GM12878 (cell line): Measurements from ENCODE around the gene DUSP16. TPM values are rescaled to one million over a fixed set of nuclear protein-coding genes. Genes with fewer than 3 reads are reported as not detected.

Experiments
- ATAC-seq: fragments of 200-7000 bp; cut with Tn5 transposase; 3 replicates; pipeline ENCODE4 v1.9.1; 2020; ENCODE audit warnings: mild to moderate bottlenecking, moderate library complexity
- BruUV-seq: library from RNA; stranded (reverse); fragments of 400-500 nt; replicated peaks from 2 replicates; lab custom pipeline; 2021; lab: Mats Ljungman, UMichigan
- CTCF ChIA-PET: fragments of 300-600 bp; sonication (Branson Sonifier 250); formaldehyde crosslinking; extraction: SDS; loops from one replicate; lab custom pipeline; 2021; ENCODE audit warnings: inconsistent platforms; lab: Yijun Ruan, JAX
- POLR2A ChIA-PET: fragments of 350-600 bp; formaldehyde crosslinking; extraction: SDS; loops from one replicate; lab custom pipeline; 2021; ENCODE audit warnings: inconsistent platforms; lab: Charles Lee
- RAD21 ChIA-PET: fragments of 300-600 bp; sonication (Branson Sonifier 250); formaldehyde crosslinking; loops from one replicate; lab custom pipeline; 2023; ENCODE audit warnings: antibody characterized with exemption; ENCODE audit not compliant: unreplicated experiment; lab: Charles Lee
- SMC1A ChIA-PET: fragments of 300-600 bp; sonication (Branson Sonifier 250); formaldehyde crosslinking; loops from one replicate; lab custom pipeline; 2023; ENCODE audit not compliant: unreplicated experiment, uncharacterized antibody; lab: Charles Lee
- DNase-seq: peaks from one replicate; pipeline ENCODE4 v3.0.0-alpha.2; 2011; ENCODE audit warnings: low read depth, low spot score
- FAIRE-seq: peaks from 3 replicates; lab custom pipeline; 2011; peaks lifted over from hg19 to GRCh38; lab: Jason Lieb, UNC
- H2AFZ ChIP-seq: 2 replicates; pipeline ENCODE4 v1.6.0; 2011; ENCODE audit warnings: low read depth, low read length, control low read depth; ENCODE audit not compliant: control insufficient read depth
- H3K27ac ChIP-seq: 2 replicates; pipeline ENCODE4 v1.5.1; 2011; ENCODE audit warnings: control low read depth; ENCODE audit not compliant: control insufficient read depth, insufficient read depth
- H3K27me3 ChIP-seq, 2 experiments: replicated peaks in 1 of 2; 2 replicates each; pipeline versions ENCODE4 v1.6.0 to v1.6.1; 2011; ENCODE audit warnings: low read length in 1 of 2; ENCODE audit not compliant: control insufficient read depth in 2 of 2, insufficient read depth in 2 of 2
- H3K36me3 ChIP-seq, 2 experiments: 2 replicates each; pipeline ENCODE4 v1.5.1; 2011; ENCODE audit warnings: low read length in 1 of 2; ENCODE audit not compliant: control insufficient read depth in 2 of 2, insufficient read depth in 2 of 2
- H3K4me1 ChIP-seq: 2 replicates; pipeline ENCODE4 v1.6.1; 2011; ENCODE audit warnings: mild to moderate bottlenecking, low read length, moderate library complexity, mixed read lengths; ENCODE audit not compliant: control insufficient read depth, insufficient read depth
- H3K4me2 ChIP-seq: 2 replicates; pipeline ENCODE4 v1.6.0; 2011; ENCODE audit warnings: control low read depth; ENCODE audit not compliant: control insufficient read depth, insufficient read depth
- H3K4me3 ChIP-seq: fragments of 200-600 bp; sonication (generic); 2 replicates; pipeline ENCODE4 v1.5.1; 2016
- H3K79me2 ChIP-seq: 2 replicates; pipeline ENCODE4 v1.6.0; 2011; ENCODE audit warnings: low read length; ENCODE audit not compliant: control insufficient read depth, insufficient read depth
- H3K9ac ChIP-seq: 2 replicates; pipeline ENCODE4 v1.8.0; 2011; ENCODE audit warnings: low read length, control low read depth, mixed read lengths; ENCODE audit not compliant: control insufficient read depth, insufficient read depth
- H3K9me3 ChIP-seq: replicated peaks from 3 replicates; pipeline ENCODE4 v1.5.1; 2011; ENCODE audit warnings: mild to moderate bottlenecking, low read length; ENCODE audit not compliant: control insufficient read depth, insufficient read depth
- H4K20me1 ChIP-seq: 2 replicates; pipeline ENCODE4 v1.6.0; 2011; ENCODE audit not compliant: control insufficient read depth, insufficient read depth
- ASH2L ChIP-seq: fragments of 300-600, 200-600 bp; sonication (generic); IDR thresholded peaks from 2 replicates; pipeline ENCODE4 v1.6.1; 2017; ENCODE audit warnings: low read depth, mild to moderate bottlenecking, borderline replicate concordance
- CREM ChIP-seq: IDR thresholded peaks from 2 replicates; pipeline ENCODE4 v1.6.1; 2014; ENCODE audit warnings: antibody characterized with exemption, low read depth
- MAX ChIP-seq: IDR thresholded peaks from 2 replicates; pipeline ENCODE4 v1.6.1; 2012; ENCODE audit warnings: low read depth, low read length, improper control_type of control experiment
- NFYA ChIP-seq: IDR thresholded peaks from 2 replicates; pipeline ENCODE4 v1.6.1; 2011; ENCODE audit warnings: low read depth, mild to moderate bottlenecking, low read length, improper control_type of control experiment, borderline replicate concordance
- RAD21 ChIP-seq: IDR thresholded peaks from 2 replicates; pipeline ENCODE4 v1.6.1; 2011; ENCODE audit warnings: mild to moderate bottlenecking, low read depth, low read length, moderate library complexity; ENCODE audit not compliant: insufficient read depth
- RELA ChIP-seq: fragments of 450-650 bp; IDR thresholded peaks from 2 replicates; pipeline ENCODE4 v1.8.0; 2014; ENCODE audit warnings: borderline replicate concordance; ENCODE audit not compliant: partially characterized antibody
- REST ChIP-seq: IDR thresholded peaks from 2 replicates; pipeline ENCODE4 v1.6.1; 2012; ENCODE audit warnings: mild to moderate bottlenecking, low read depth, low read length
- SMAD5 ChIP-seq: IDR thresholded peaks from 2 replicates; pipeline ENCODE4 v1.6.1; 2016; ENCODE audit warnings: antibody characterized with exemption, low read depth
- YBX1 ChIP-seq: fragments of 450-650 bp; IDR thresholded peaks from 2 replicates; pipeline ENCODE4 v1.6.1; 2016; ENCODE audit warnings: antibody characterized with exemption
- YY1 ChIP-seq: IDR thresholded peaks from 2 replicates; pipeline ENCODE4 v1.6.1; 2011; ENCODE audit warnings: low read depth, mild to moderate bottlenecking, low read length
- ZNF274 ChIP-seq: IDR thresholded peaks from one replicate; pipeline ENCODE4 v1.8.0; 2011; ENCODE audit not compliant: insufficient read length, insufficient read depth
- ZNF622 ChIP-seq: fragments of 450-650 bp; IDR thresholded peaks from 2 replicates; pipeline ENCODE4 v1.6.1; 2017; ENCODE audit warnings: mild to moderate bottlenecking, inconsistent platforms
- in situ Hi-C: fragments of 300-500 bp; cut with MboI; formaldehyde crosslinking; loops from 9 replicates; pipeline ENCODE4 v1.14.3; 2018; ENCODE audit warnings: mixed read lengths
- intact Hi-C: fragments of 100-400 bp; cut with micrococcal nuclease; formaldehyde crosslinking; loops from one replicate; pipeline ENCODE4 v1.14.2; 2022; ENCODE audit not compliant: unreplicated experiment
- polyA plus RNA-seq, 11 experiments: library from polyadenylated mRNA; depleted of rRNA in 4 of 11; unstranded in 6 of 11; stranded (reverse) in 5 of 11; fragments of >200 nt; fragmentation: Nextera tagmentation in 4 of 11; fragmentation: Illumina TruSeq in 1 of 11; extraction: Ambion mirVana in 4 of 11; extraction: Trizol in 1 of 11; gene quantifications; 1 replicate in 1 of 11; 2 replicates in 10 of 11; pipeline versions ENCODE4 v1.2.1 to v1.2.3, GENCODE V29; 2011 to 2016; ENCODE audit warnings: inconsistent platforms in 2 of 11, missing spikeins in 2 of 11, low read depth in 1 of 11
- total RNA-seq, 4 experiments: library from RNA; depleted of rRNA in 3 of 4; stranded (reverse); fragments of >200 nt in 3 of 4; fragmentation: Illumina TruSeq in 1 of 4; extraction: Trizol in 1 of 4; gene quantifications; 2 replicates each; pipeline versions ENCODE4 v1.2.1 to v1.2.3, GENCODE V29; 2013 to 2021
- TF ChIP-seq, protein P1 (sequence below): fragments of 450-650 bp; formaldehyde crosslinking; IDR thresholded peaks from 2 replicates; pipeline ENCODE4 v1.4.0; 2022; ENCODE audit warnings: mild to moderate bottlenecking, moderate library complexity

Gene DUSP16
- total and polyA plus RNA-seq, 10 of the 15 experiments (the other 5 are each of a cell fraction or from before 2014, with no cell fraction given), result 3.9 to 75.3 (median 26.8) TPM

DNA sequence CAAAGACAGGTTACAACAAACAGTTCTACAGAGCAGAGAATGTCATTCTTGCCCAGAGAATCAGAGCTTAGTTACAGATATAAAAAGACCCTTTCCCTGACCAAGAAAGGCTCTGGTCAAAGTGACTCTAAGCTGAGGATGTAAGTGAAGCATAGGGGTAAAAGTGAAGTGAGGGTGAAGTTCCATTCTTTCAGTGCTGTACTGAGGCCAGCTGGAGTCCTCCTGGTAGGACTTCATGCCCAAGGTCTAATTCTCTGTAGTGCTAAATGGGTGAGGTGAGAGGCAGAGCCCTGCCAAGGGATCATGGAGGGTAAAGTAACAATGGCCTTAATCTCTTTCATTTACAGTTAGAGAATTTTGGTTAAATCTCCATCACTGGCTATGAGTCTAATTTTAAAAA, 38.5 kb downstream of the DUSP16 start:
- Histone ChIP-seq H3K27me3 (no peaks in the 10 kb centered on the region), H2AFZ (no peak overlapping the region), H3K4me1 (peaks cover 6% of the 10 kb centered on the region), H3K9me3 (no peaks in the 10 kb centered on the region), H3K27ac (no peak overlapping the region), H3K79me2 (peaks cover 3% of the 10 kb centered on the region), H3K4me2 (no peak overlapping the region), H3K9ac (no peak overlapping the region), H3K36me3 (peaks cover 0 to 2% of the 10 kb centered on the region in 2 experiments; a peak in 1 of 4 replicates), H3K4me3 (no peak overlapping the region), H4K20me1 (no peaks in the 10 kb centered on the region)
- no peak for DNase-seq
- FAIRE-seq, result peak; percentile 13
- in situ Hi-C loops (no loop called here), intact Hi-C loops (no loop called here)
- no peak for TF ChIP-seq RELA
- TF ChIP-seq YY1, result no peak
- TF ChIP-seq NFYA, result no peak
- TF ChIP-seq YBX1, result no peak
- TF ChIP-seq ASH2L, result no peak
- no peak for TF ChIP-seq CREM
- TF ChIP-seq MAX, result no peak
- TF ChIP-seq REST, result no peak
- no peak for TF ChIP-seq ZNF274
- TF ChIP-seq SMAD5, result no peak
- TF ChIP-seq, protein P1, sequence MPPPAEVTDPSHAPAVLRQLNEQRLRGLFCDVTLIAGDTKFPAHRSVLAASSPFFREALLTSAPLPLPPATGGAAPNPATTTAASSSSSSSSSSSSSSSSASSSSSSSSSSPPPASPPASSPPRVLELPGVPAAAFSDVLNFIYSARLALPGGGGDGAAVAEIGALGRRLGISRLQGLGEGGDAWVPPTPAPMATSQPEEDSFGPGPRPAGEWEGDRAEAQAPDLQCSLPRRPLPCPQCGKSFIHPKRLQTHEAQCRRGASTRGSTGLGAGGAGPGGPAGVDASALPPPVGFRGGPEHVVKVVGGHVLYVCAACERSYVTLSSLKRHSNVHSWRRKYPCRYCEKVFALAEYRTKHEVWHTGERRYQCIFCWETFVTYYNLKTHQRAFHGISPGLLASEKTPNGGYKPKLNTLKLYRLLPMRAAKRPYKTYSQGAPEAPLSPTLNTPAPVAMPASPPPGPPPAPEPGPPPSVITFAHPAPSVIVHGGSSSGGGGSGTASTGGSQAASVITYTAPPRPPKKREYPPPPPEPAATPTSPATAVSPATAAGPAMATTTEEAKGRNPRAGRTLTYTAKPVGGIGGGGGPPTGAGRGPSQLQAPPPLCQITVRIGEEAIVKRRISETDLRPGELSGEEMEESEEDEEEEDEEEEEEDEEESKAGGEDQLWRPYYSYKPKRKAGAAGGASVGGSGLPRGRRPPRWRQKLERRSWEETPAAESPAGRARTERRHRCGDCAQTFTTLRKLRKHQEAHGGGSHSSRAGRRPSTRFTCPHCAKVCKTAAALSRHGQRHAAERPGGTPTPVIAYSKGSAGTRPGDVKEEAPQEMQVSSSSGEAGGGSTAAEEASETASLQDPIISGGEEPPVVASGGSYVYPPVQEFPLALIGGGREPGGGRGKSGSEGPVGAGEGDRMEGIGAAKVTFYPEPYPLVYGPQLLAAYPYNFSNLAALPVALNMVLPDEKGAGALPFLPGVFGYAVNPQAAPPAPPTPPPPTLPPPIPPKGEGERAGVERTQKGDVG (CRISPR knock-in tag), result no peak
- no peak for TF ChIP-seq RAD21
- TF ChIP-seq ZNF622, result no peak
- ChIA-PET SMC1A (interaction anchor here (0.6 to 2.3 kb wide), 7 partner anchors 9 to 83 kb away, joined by 3 to 6 read pairs (median 3); no protein-coding TSS in a partner anchor), POLR2A (interaction anchor here (0.5 kb wide), 1 partner anchor 64 kb away, joined by 4 read pairs; no protein-coding TSS in a partner anchor), CTCF (interaction anchor here (2.1 kb wide), 1 partner anchor 20 kb away, joined by 7 read pairs; no protein-coding TSS in a partner anchor), RAD21 (no interaction called here)
- no peak for ATAC-seq
- BruUV-seq, result no TSS peak
